ENCODE measurements around the gene RCL1.

Gene RCL1

GRCh38 chr9:4842213-4842612 is 49.5 kb downstream of the RCL1 start:
- no peak for DNase-seq (ENCODE audit: low read depth in 2 of 2)

GRCh38 chr9:4842734-4843133 is 50.0 kb downstream of the RCL1 start:
- DNase-seq (ENCODE audit: low read depth in 2 of 2), result no peak

- DNase-seq (ENCODE audit: low read depth in 2 of 2), result no peak
These were observed 51.5 kb downstream of the RCL1 start for GRCh38 chr9:4844056-4844838.

- DNase-seq (ENCODE audit: low read depth in 2 of 2), result no peak
These were observed 56.6 kb downstream of the RCL1 start for GRCh38 chr9:4849369-4849768.

GRCh38 chr9:4850603-4851310 is 58.0 kb downstream of the RCL1 start:
- DNase-seq (ENCODE audit: low read depth in 2 of 2), result no peak

- no peak for DNase-seq (ENCODE audit: low read depth in 2 of 2)
These were observed 59.7 kb downstream of the RCL1 start for GRCh38 chr9:4852419-4852818.

- DNase-seq (ENCODE audit: low read depth in 2 of 2), result no peak
These were observed 61.5 kb downstream of the RCL1 start for GRCh38 chr9:4854265-4854590.

- DNase-seq (ENCODE audit: low read depth in 2 of 2), result no peak
These were observed 63.1 kb downstream of the RCL1 start for GRCh38 chr9:4855841-4856240.

GRCh38 chr9:4857163-4857810 is 64.5 kb downstream of the RCL1 start:
- DNase-seq (ENCODE audit: low read depth in 2 of 2), result no peak

- no peak for DNase-seq (ENCODE audit: low read depth in 2 of 2)
These were observed 66.3 kb downstream of the RCL1 start for GRCh38 chr9:4859035-4859434.

- DNase-seq (ENCODE audit: low read depth in 2 of 2), result no peak
These were observed 67.6 kb downstream of the RCL1 start for GRCh38 chr9:4860383-4860782.

- DNase-seq (ENCODE audit: low read depth in 2 of 2), result no peak
These were observed 68.4 kb downstream of the RCL1 start for GRCh38 chr9:4861145-4861544.

GRCh38 chr9:4861736-4862451 is 69.2 kb downstream of the RCL1 start:
- DNase-seq (ENCODE audit: low read depth in 2 of 2), result no peak

- no peak for DNase-seq (ENCODE audit: low read depth in 2 of 2)
These were observed 69.9 kb downstream of the RCL1 start for GRCh38 chr9:4862506-4863250.

- no peak for DNase-seq (ENCODE audit: low read depth in 2 of 2)
These were observed 71.5 kb downstream of the RCL1 start for GRCh38 chr9:4864234-4864661.

GRCh38 chr9:4864698-4865097 is 72.0 kb downstream of the RCL1 start:
- DNase-seq (ENCODE audit: low read depth in 2 of 2), result no peak

GRCh38 chr9:4865681-4866080 is 72.9 kb downstream of the RCL1 start:
- DNase-seq (ENCODE audit: low read depth in 2 of 2), result peak in 1 of 2 donors; percentile 7

- DNase-seq (ENCODE audit: low read depth in 2 of 2), result peak; percentile 4 to 6
These were observed 73.7 kb downstream of the RCL1 start for GRCh38 chr9:4866239-4866969.

GRCh38 chr9:4873066-4873465 is 80.3 kb downstream of the RCL1 start:
- no peak for DNase-seq (ENCODE audit: low read depth in 2 of 2)

GRCh38 chr9:4875559-4875958 is 82.8 kb downstream of the RCL1 start:
- no peak for DNase-seq (ENCODE audit: low read depth in 2 of 2)

GRCh38 chr9:4879115-4879558 is 86.4 kb downstream of the RCL1 start:
- DNase-seq (ENCODE audit: low read depth in 2 of 2), result no peak

Measured in stimulated activated CD4-positive, alpha-beta T cell treated with anti-CD3 and anti-CD28 coated beads, Interleukin-4, amount 100 ng/mL, for 48 hours (primary cell).